ENCODE measurements around the gene PCGF3.

DNA sequence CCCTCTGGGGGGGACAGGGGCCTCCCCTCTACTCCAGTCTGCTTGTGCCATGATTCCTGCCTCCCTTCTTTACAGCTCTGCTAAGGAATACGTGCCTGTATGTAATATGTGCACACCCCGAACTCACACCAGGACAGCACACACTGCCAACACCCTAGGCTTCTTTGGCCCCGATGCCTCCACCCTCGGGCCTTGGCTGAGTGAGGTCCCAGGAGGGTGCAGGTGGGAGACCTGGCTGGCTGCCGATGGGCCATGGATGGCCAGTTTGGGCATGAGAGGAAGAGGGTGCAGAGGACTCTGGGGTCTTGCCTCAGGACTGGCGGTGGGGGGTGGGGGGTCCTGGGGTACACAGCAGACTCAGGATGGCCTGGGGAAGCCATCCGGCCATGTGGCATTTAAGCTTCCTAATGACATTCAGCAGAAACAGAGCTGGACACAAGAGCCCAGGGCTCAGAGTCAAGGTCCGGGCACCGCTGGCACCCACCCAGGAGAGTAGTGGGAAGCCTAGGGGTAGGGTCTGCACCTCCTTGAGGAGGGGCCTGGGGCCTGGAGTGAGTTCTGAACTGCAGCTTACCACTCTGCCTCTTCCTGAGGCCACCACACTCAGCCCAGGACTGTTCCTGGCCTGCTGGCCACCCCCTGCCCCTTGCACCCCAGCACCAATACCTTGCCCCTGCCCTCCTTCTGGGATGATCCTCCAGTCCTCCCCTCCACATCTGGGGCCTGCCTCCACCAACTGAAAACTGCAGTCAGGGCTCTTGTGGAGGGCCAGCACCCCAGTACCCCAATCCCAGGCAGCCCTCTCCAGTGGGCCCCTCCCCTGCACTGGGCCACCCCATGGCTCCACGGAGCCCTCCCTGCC is 2.1 kb upstream of the PCGF3 start:
- TF ChIP-seq EZH2phosphoT487 (IDR thresholded peaks at IDR 0.05; ENCODE audit: insufficient read depth, low read depth), result no peak
- no peak for TF ChIP-seq EZH2 (IDR thresholded peaks at IDR 0.05; ENCODE audit: insufficient read depth, poor library complexity, severe bottlenecking)

Measured in GM23248 (cell line).